Naive thymus-derived CD4-positive, alpha-beta T cell (primary cell): ENCODE results near the gene EPOP. TPM values are rescaled to one million over a fixed set of nuclear protein-coding genes. Genes with fewer than 3 reads are reported as not detected.
A peak's percentile ranks its signal among the peaks of the same experiment; 100 is the strongest.

Source experiments
- ATAC-seq: fragments of 150-1000 bp; cut with Tn5 transposase; 2 replicates; pipeline ENCODE4 v1.10.0; 2021; ENCODE audit warnings: mild to moderate bottlenecking, moderate library complexity
- CTCF ChIA-PET: fragments of 350-600 bp; sonication (Branson Sonifier 250); formaldehyde crosslinking; loops from one replicate; lab custom pipeline; 2021; ENCODE audit warnings: antibody characterized with exemption; lab: Charles Lee
- POLR2A ChIA-PET: fragments of 350-600 bp; sonication (Branson Sonifier 250); formaldehyde crosslinking; loops from one replicate; lab custom pipeline; 2021; ENCODE audit warnings: antibody characterized with exemption, inconsistent platforms; lab: Charles Lee
- DNase-seq, 9 donors: peaks; one replicate each; pipeline versions ENCODE4 v3.0.0 to v3.0.0-alpha.2; 2020 to 2022; ENCODE audit warnings: mixed read lengths in 1 of 9
- H3K27ac ChIP-seq: one replicate; pipeline ENCODE4 v1.7.0; 2013; ENCODE audit warnings: mild to moderate bottlenecking, low read depth, low read length, moderate library complexity
- H3K27me3 ChIP-seq, 2 donors: one replicate each; pipeline ENCODE4 v1.7.0; 2013; ENCODE audit warnings: low read length in 2 of 2, mild to moderate bottlenecking in 2 of 2, moderate library complexity in 2 of 2; ENCODE audit not compliant: control insufficient read depth in 2 of 2, insufficient read depth in 2 of 2
- H3K36me3 ChIP-seq, 3 experiments: 1 replicate in 2 of 3; 2 replicates in 1 of 3; pipeline ENCODE4 v1.7.0; 2013; ENCODE audit warnings: low read length in 3 of 3, mild to moderate bottlenecking in 3 of 3, moderate library complexity in 1 of 3; ENCODE audit not compliant: insufficient read depth in 3 of 3, control insufficient read depth in 2 of 3
- H3K4me1 ChIP-seq, 2 donors: one replicate each; pipeline ENCODE4 v1.7.0; 2013; ENCODE audit warnings: low read length in 2 of 2, mild to moderate bottlenecking in 2 of 2, moderate library complexity in 1 of 2; ENCODE audit not compliant: control insufficient read depth in 2 of 2, insufficient read depth in 2 of 2
- H3K4me3 ChIP-seq: 2 replicates; pipeline ENCODE4 v1.7.0; 2013; ENCODE audit warnings: mild to moderate bottlenecking, low read length
- H3K9me3 ChIP-seq, 3 experiments: 1 replicate in 2 of 3; 2 replicates in 1 of 3; pipeline ENCODE4 v1.7.0; 2013; ENCODE audit warnings: low read length in 3 of 3; ENCODE audit not compliant: control insufficient read depth in 2 of 3
- H3K27ac Mint-ChIP-seq, 9 donors: one replicate each; pipeline ENCODE4 v1.8.0; 2020 to 2022; ENCODE audit warnings: mixed read lengths in 9 of 9, mild to moderate bottlenecking in 8 of 9, moderate library complexity in 5 of 9, inconsistent platforms in 2 of 9
- H3K27me3 Mint-ChIP-seq, 5 donors: one replicate each; pipeline ENCODE4 v1.8.0; 2021 to 2022; ENCODE audit warnings: mixed read lengths in 5 of 5, mild to moderate bottlenecking in 1 of 5
- H3K36me3 Mint-ChIP-seq, 5 donors: one replicate each; pipeline ENCODE4 v1.8.0; 2020 to 2022; ENCODE audit warnings: mixed read lengths in 5 of 5, mild to moderate bottlenecking in 3 of 5, inconsistent platforms in 1 of 5
- H3K4me1 Mint-ChIP-seq, 7 donors: one replicate each; pipeline ENCODE4 v1.8.0; 2020 to 2022; ENCODE audit warnings: mixed read lengths in 7 of 7, mild to moderate bottlenecking in 3 of 7, inconsistent platforms in 1 of 7
- H3K4me3 Mint-ChIP-seq, 10 donors: one replicate each; pipeline ENCODE4 v1.8.0; 2020 to 2022; ENCODE audit warnings: mild to moderate bottlenecking in 10 of 10, mixed read lengths in 10 of 10, moderate library complexity in 6 of 10, inconsistent platforms in 2 of 10
- H3K9me3 Mint-ChIP-seq, 11 donors: one replicate each; pipeline ENCODE4 v1.8.0; 2020 to 2022; ENCODE audit warnings: mixed read lengths in 11 of 11, mild to moderate bottlenecking in 4 of 11, inconsistent platforms in 1 of 11, moderate library complexity in 1 of 11
- intact Hi-C, 2 donors: fragments of 100-400 bp; cut with micrococcal nuclease; formaldehyde crosslinking; loops; one replicate each; pipeline ENCODE4 v1.15.1; 2023
- polyA plus RNA-seq, 2 donors: library from polyadenylated mRNA; unstranded; fragments of 300-500 nt; fragmentation: Illumina TruSeq; gene quantifications; one replicate each; pipeline ENCODE4 v1.2.3, GENCODE V29; 2021
- total RNA-seq, 6 experiments: library from RNA in 5 of 6; stranded (reverse) in 5 of 6; gene quantifications; 1 replicate in 5 of 6; 2 replicates in 1 of 6; pipeline ENCODE4 v1.2.3 and lab custom pipeline; 2021 to 2026

The EPOP gene
- total and polyA plus RNA-seq, 7 experiments from 2014 or later: 0.19 to 13.4 (median 0.34) TPM; not detected in 2

- H3K9me3 ChIP-seq: no peaks in the 10 kb centered on the region
- Mint-ChIP-seq H3K27ac (peak overlapping the region in 4 of 9 donors; percentile 28 to 69 (median 46)), H3K27me3 (no peaks in the 10 kb centered on the region), H3K9me3 (no peaks in the 10 kb centered on the region), H3K4me1 (peaks cover 42 to 62% (median 53%) of the 10 kb centered on the region in 7 donors), H3K36me3 (peaks cover 8 to 58% (median 15%) of the 10 kb centered on the region in 5 donors), H3K4me3 (no peak overlapping the region)
- peaks cover 13 to 16% of the 10 kb centered on the region in 2 donors for H3K4me1 ChIP-seq
- ATAC-seq (no peak), DNase-seq (no peak)
- no peak overlapping the region for H3K4me3 ChIP-seq
- POLR2A ChIA-PET: interaction anchor here (0.8 to 14.1 kb wide), 3 partner anchors 10 to 19 kb away, joined by 3 to 317 read pairs (median 3); no protein-coding TSS in a partner anchor
- H3K27ac ChIP-seq: no peak overlapping the region
- H3K36me3 ChIP-seq: peaks cover 29 to 98% (median 37%) of the 10 kb centered on the region in 3 experiments
- CTCF ChIA-PET: no interaction called here
- intact Hi-C loops: no loop called here
- no peaks in the 10 kb centered on the region for H3K27me3 ChIP-seq
Observed at GRCh38 chr17:38711792-38712571, 37.2 kb upstream of the EPOP start.

GRCh38 chr17:38710985-38711384, 36.2 kb upstream of the EPOP start:
- peaks cover 19 to 88% (median 28%) of the 10 kb centered on the region in 3 experiments for H3K36me3 ChIP-seq
- Mint-ChIP-seq H3K27me3 (no peaks in the 10 kb centered on the region), H3K36me3 (peaks cover 8 to 53% (median 12%) of the 10 kb centered on the region in 5 donors), H3K9me3 (no peaks in the 10 kb centered on the region), H3K4me1 (peaks cover 45 to 66% (median 49%) of the 10 kb centered on the region in 7 donors), H3K4me3 (no peak overlapping the region), H3K27ac (peak overlapping the region in 5 of 9 donors; percentile 28 to 77 (median 58))
- ChIA-PET POLR2A (interaction anchor here (0.8 to 14.1 kb wide), 3 partner anchors 11 to 20 kb away, joined by 3 to 317 read pairs (median 13); partner anchors contain the start of gene CISD3), CTCF (interaction anchor here (0.9 to 1.6 kb wide), 3 partner anchors 18 to 24 kb away, joined by 5 to 8 read pairs (median 6); partner anchors contain the start of gene CISD3)
- no peaks in the 10 kb centered on the region for H3K27me3 ChIP-seq
- H3K4me1 ChIP-seq: peaks cover 15 to 22% of the 10 kb centered on the region in 2 donors
- DNase-seq: no peak
- no peak overlapping the region for H3K4me3 ChIP-seq
- intact Hi-C loops: no loop called here
- H3K9me3 ChIP-seq: no peaks in the 10 kb centered on the region
- ATAC-seq: no peak
- H3K27ac ChIP-seq: no peak overlapping the region

DNA sequence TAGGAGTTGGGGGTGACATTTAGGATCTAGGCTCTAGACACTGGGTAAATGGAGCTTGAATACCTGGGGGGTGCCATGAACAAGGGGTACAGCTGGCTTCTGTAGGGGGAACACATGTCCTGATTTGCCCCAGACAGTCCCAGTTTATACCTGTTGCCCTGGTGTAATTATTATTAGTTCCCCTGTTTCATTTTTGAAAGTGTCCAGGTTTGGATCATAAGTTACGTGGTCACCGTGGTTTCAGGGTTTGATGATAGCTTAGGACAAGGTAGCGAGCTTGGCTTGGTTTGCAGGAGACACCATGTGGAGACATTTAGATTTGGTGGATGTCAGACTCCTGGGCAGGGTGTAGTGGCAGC, 35.8 kb upstream of the EPOP start:
- Mint-ChIP-seq H3K27me3 (no peaks in the 10 kb centered on the region), H3K36me3 (peaks cover 8 to 49% (median 12%) of the 10 kb centered on the region in 5 donors), H3K4me3 (no peak overlapping the region), H3K9me3 (no peaks in the 10 kb centered on the region), H3K27ac (peak overlapping the region in 7 of 9 donors; percentile 36 to 77 (median 61)), H3K4me1 (peaks cover 41 to 62% (median 49%) of the 10 kb centered on the region in 7 donors)
- H3K9me3 ChIP-seq: no peaks in the 10 kb centered on the region
- H3K36me3 ChIP-seq: peaks cover 17 to 84% (median 28%) of the 10 kb centered on the region in 3 experiments
- intact Hi-C loops: no loop called here
- DNase-seq: no peak
- H3K27ac ChIP-seq: peak overlapping the region; percentile 18
- H3K4me1 ChIP-seq: peaks cover 15 to 22% of the 10 kb centered on the region in 2 donors
- H3K4me3 ChIP-seq: no peak overlapping the region
- H3K27me3 ChIP-seq: no peaks in the 10 kb centered on the region
- ChIA-PET CTCF (interaction anchor here (0.9 to 1.6 kb wide), 3 partner anchors 18 to 24 kb away, joined by 5 to 8 read pairs (median 6); partner anchors contain the start of gene CISD3), POLR2A (interaction anchor here (0.8 to 14.1 kb wide), 4 partner anchors 10 to 21 kb away, joined by 3 to 317 read pairs (median 8); partner anchors contain the start of gene CISD3)
- no peak for ATAC-seq

DNA sequence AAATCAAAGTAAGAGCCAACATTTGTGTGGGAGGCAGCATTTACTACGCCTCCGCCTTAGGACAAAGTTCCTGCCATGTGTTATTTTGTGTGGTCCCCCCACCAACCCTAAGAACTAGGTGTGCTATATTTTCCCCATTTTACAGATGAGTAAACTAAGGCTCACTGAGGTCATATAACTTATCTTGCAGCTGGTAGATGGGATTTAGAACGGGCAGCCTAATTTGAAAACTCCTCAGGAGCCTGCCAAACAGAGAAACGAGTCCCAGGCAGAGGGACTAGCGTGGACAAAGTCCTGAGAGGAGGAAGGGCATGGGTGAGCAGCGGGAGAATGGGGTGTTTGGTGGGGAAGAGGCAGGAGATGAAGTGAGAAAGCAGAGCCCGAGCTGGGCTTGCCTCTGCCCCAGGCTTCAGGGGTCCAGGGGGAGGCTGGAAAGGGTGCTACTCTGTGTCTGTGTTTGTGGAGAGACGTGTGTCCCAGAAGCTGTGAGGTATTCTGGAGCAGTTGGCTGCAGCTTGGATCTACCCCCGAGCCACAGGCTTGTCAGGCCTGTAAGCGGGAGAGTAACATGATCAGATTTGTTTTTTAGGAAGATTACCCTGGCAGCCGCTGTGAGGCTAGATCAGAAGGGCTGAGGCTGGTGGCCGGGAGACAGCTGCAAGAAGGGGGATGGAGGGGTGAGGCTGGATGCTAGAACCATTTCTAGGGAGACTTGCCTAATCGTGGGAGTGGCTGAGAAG, 35.3 kb upstream of the EPOP start:
- Histone ChIP-seq H3K27me3 (no peaks in the 10 kb centered on the region), H3K4me3 (no peak overlapping the region), H3K9me3 (no peaks in the 10 kb centered on the region), H3K36me3 (peaks cover 17 to 79% (median 28%) of the 10 kb centered on the region in 3 experiments), H3K27ac (peak overlapping the region; percentile 18), H3K4me1 (peaks cover 15 to 22% of the 10 kb centered on the region in 2 donors)
- intact Hi-C loops: no loop called here
- Mint-ChIP-seq H3K4me1 (peaks cover 41 to 57% (median 49%) of the 10 kb centered on the region in 7 donors), H3K4me3 (no peak overlapping the region), H3K27ac (peak overlapping the region; percentile 36 to 85 (median 69)), H3K27me3 (no peaks in the 10 kb centered on the region), H3K9me3 (no peaks in the 10 kb centered on the region), H3K36me3 (peaks cover 8 to 46% (median 12%) of the 10 kb centered on the region in 5 donors)
- CTCF ChIA-PET: interaction anchor here (1.5 to 1.6 kb wide), 2 partner anchors 19 to 25 kb away, joined by 6 to 8 read pairs; no protein-coding TSS in a partner anchor
- no peak for ATAC-seq
- POLR2A ChIA-PET: interaction anchor here (0.8 to 14.1 kb wide), 4 partner anchors 10 to 21 kb away, joined by 3 to 317 read pairs (median 8); partner anchors contain the start of gene CISD3
- DNase-seq: no peak

GRCh38 chr17:38709104-38709820, 34.5 kb upstream of the EPOP start:
- H3K9me3 Mint-ChIP-seq: peaks cover 0 to 2% (median 0%) of the 10 kb centered on the region in 11 donors
- ChIA-PET POLR2A (interaction anchor here (0.5 to 14.1 kb wide), 4 partner anchors 12 to 124 kb away, joined by 3 to 317 read pairs (median 8); partner anchors contain the start of gene CISD3), CTCF (interaction anchor here (1.0 to 1.5 kb wide), 2 partner anchors 19 to 295 kb away, joined by 3 to 6 read pairs; no protein-coding TSS in a partner anchor)
- Histone ChIP-seq H3K9me3 (no peaks in the 10 kb centered on the region), H3K36me3 (peaks cover 17 to 75% (median 28%) of the 10 kb centered on the region in 3 experiments), H3K27ac (no peak overlapping the region), H3K4me3 (no peak overlapping the region), H3K27me3 (no peaks in the 10 kb centered on the region), H3K4me1 (peaks cover 15 to 22% of the 10 kb centered on the region in 2 donors)
- DNase-seq: no peak
- H3K27ac Mint-ChIP-seq: peak overlapping the region in 8 of 9 donors; percentile 58 to 85 (median 68)
- ATAC-seq: no peak
- intact Hi-C loops: no loop called here
- H3K4me1 Mint-ChIP-seq: peaks cover 37 to 59% (median 46%) of the 10 kb centered on the region in 7 donors
- H3K36me3 Mint-ChIP-seq: peaks cover 8 to 49% (median 9%) of the 10 kb centered on the region in 5 donors
- H3K4me3 Mint-ChIP-seq: no peak overlapping the region
- H3K27me3 Mint-ChIP-seq: no peaks in the 10 kb centered on the region
